Thymus (tissue), 11 donors: ENCODE data around the gene TAB2. TPM values are rescaled to one million over a fixed set of nuclear protein-coding genes. Genes with fewer than 3 reads are reported as not detected.
"Not testable (repeated sequence)": the region's sequence is repeated elsewhere in the genome, so short reads cannot be mapped to it uniquely, and the experiment has no call there.

Source experiments
- DNase-seq, 9 donors: peaks; one replicate each; pipeline ENCODE4 v3.0.0-alpha.2; 2013; ENCODE audit warnings: low spot score in 9 of 9, low read depth in 6 of 9, missing footprints in 1 of 9
- H3K27ac ChIP-seq, 2 donors: one replicate each; pipeline ENCODE4 v1.5.1; 2013; ENCODE audit warnings: control low read depth in 1 of 2, low read depth in 1 of 2, low read length in 1 of 2, mild to moderate bottlenecking in 1 of 2, moderate library complexity in 1 of 2
- H3K27me3 ChIP-seq, 2 donors: one replicate each; pipeline ENCODE4 v1.5.1; 2013; ENCODE audit warnings: low read length in 1 of 2; ENCODE audit not compliant: control insufficient read depth in 2 of 2, insufficient read depth in 1 of 2
- H3K36me3 ChIP-seq, 2 donors: one replicate each; pipeline ENCODE4 v1.5.1; 2013; ENCODE audit warnings: low read length in 1 of 2, mild to moderate bottlenecking in 1 of 2, moderate library complexity in 1 of 2; ENCODE audit not compliant: control insufficient read depth in 2 of 2, insufficient read depth in 2 of 2
- H3K4me1 ChIP-seq, 2 donors: one replicate each; pipeline ENCODE4 v1.5.1; 2013; ENCODE audit warnings: low read length in 2 of 2; ENCODE audit not compliant: control insufficient read depth in 2 of 2, insufficient read depth in 2 of 2
- H3K4me3 ChIP-seq, 2 donors: one replicate each; pipeline ENCODE4 v1.5.1; 2013; ENCODE audit warnings: low read length in 2 of 2, control low read depth in 1 of 2, mild to moderate bottlenecking in 1 of 2
- H3K9me3 ChIP-seq, 2 donors: one replicate each; pipeline ENCODE4 v1.5.1; 2013; ENCODE audit warnings: low read length in 1 of 2, mild to moderate bottlenecking in 1 of 2; ENCODE audit not compliant: control insufficient read depth in 2 of 2, insufficient read depth in 1 of 2
- WGBS: extraction: QIAGEN DNeasy Blood & Tissue Kit; methylation state at CpG from one replicate; pipeline ENCODE4 v1.1.7; 2013; 5-methylcytosine and 5-hydroxymethylcytosine counted together
- polyA plus RNA-seq: library from polyadenylated mRNA; stranded (reverse); fragments of 200-250 nt; gene quantifications from one replicate; pipeline ENCODE4 v1.2.3, GENCODE V29; 2013
- total RNA-seq: library from RNA; stranded (reverse); fragments of 120-200 nt; gene quantifications from one replicate; pipeline ENCODE4 v1.2.4, GENCODE V29; 2013
- donor health status: healthy.

The TAB2 gene
- total and polyA plus RNA-seq, 2 donors: 30.8 to 34.3 TPM

- no peaks in the 10 kb centered on the region for H3K36me3 ChIP-seq
- H3K9me3 ChIP-seq: peaks cover 0 to 2% of the 10 kb centered on the region in 2 donors
- DNase-seq: no peak
- no peak overlapping the region for H3K4me3 ChIP-seq
- 96% methylated on average over 8 of the region's 8 CpGs for WGBS
- H3K27ac ChIP-seq: no peak overlapping the region
- H3K4me1 ChIP-seq: peaks cover 0 to 8% of the 10 kb centered on the region in 2 donors
- H3K27me3 ChIP-seq: no peaks in the 10 kb centered on the region
Measured at GRCh38 chr6:149443411-149444181, 126.1 kb downstream of the TAB2 start.

DNA sequence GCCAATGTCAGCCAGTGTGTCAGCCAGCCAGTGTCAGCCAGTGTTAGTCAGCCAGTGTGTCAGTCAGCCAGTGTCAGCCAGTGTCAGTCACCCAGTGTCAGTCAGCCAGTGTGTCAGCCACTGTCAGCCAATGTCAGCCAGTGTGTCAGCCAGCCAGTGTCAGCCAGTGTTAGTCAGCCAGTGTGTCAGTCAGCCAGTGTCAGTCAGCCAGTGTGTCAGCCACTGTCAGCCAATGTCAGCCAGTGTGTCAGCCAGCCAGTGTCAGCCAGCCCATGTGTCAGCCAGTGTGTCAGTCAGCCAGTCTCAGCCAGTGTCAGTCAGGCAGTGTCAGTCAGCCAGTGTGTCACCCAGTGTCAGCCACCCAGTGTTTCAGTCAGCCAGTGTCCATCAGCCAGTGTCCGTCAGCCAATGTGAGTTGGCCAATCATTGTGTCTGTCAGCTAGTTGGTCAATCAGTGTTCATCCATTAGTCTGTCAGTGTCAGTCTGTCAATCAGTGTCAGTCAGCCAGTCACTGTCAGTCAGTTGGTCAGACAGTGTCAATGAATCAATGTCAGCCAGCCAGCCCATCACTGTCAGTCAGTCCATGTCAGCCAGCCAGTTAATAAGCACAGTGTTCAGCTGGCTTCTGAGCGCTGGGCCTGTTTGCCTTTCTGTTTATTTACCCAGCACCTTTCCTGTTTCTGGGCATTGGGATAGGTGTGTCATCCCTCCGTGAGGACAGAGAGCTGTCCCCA lies 127.0 kb downstream of the TAB2 start:
- WGBS: 99% methylated on average over 3 of the region's 3 CpGs
- DNase-seq, H3K4me1 ChIP-seq, H3K36me3 ChIP-seq, H3K9me3 ChIP-seq, H3K4me3 ChIP-seq, H3K27me3 ChIP-seq, H3K27ac ChIP-seq: not testable (repeated sequence)

GRCh38 chr6:149445095-149445466 lies 127.6 kb downstream of the TAB2 start:
- peaks cover 0 to 8% of the 10 kb centered on the region in 2 donors for H3K4me1 ChIP-seq
- no peak for DNase-seq
- 93% methylated on average over 6 of the region's 6 CpGs for WGBS
- H3K4me3 ChIP-seq: no peak overlapping the region
- no peak overlapping the region for H3K27ac ChIP-seq
- peaks cover 0 to 2% of the 10 kb centered on the region in 2 donors for H3K9me3 ChIP-seq
- H3K27me3 ChIP-seq: peaks cover 0 to 2% of the 10 kb centered on the region in 2 donors
- H3K36me3 ChIP-seq: no peaks in the 10 kb centered on the region

GRCh38 chr6:149445573-149445972 lies 128.1 kb downstream of the TAB2 start:
- no peak for DNase-seq
- H3K27ac ChIP-seq: no peak overlapping the region
- 95% methylated on average over 7 of the region's 7 CpGs for WGBS
- H3K4me3 ChIP-seq: no peak overlapping the region
- peaks cover 0 to 7% of the 10 kb centered on the region in 2 donors for H3K27me3 ChIP-seq
- no peaks in the 10 kb centered on the region for H3K36me3 ChIP-seq
- H3K4me1 ChIP-seq: peaks cover 3 to 13% of the 10 kb centered on the region in 2 donors
- H3K9me3 ChIP-seq: peaks cover 0 to 2% of the 10 kb centered on the region in 2 donors

GRCh38 chr6:149446791-149447376 lies 129.4 kb downstream of the TAB2 start:
- Histone ChIP-seq H3K4me1 (peaks cover 8 to 10% of the 10 kb centered on the region in 2 donors), H3K9me3 (no peaks in the 10 kb centered on the region), H3K36me3 (no peaks in the 10 kb centered on the region), H3K27me3 (peaks cover 7 to 18% of the 10 kb centered on the region in 2 donors), H3K4me3 (no peak overlapping the region), H3K27ac (no peak overlapping the region)
- DNase-seq: no peak
- 97% methylated on average over 5 of the region's 5 CpGs for WGBS

DNA sequence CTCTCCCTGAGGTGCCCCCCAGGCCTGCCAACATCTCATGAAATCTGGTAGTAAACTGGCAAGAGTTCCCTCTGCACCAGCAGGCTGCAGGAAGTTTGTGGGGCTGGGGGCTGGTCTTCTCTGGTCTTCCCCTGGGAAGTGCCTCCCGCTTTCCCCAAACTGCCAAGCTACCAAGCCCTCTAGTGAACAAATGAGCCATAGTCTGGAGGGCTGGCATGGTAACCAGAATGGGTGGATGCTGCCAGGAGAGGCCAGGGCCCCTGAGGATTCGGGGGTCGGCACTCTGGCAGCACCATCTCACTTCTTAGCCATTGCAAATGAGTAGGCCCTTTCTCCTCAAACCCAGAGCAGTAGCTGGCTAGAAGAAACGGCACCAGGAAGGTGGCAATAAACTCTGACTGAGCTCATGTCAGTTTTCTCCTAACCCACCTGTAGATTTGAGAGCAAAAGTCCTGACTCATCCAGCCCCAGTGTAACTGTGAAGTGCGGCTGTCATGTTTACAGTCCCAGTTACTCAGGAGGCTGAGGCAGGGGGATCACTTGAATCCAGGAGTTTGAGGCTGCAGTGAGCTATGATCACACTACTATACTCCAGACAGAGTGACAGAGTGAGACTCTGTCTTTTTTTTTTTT lies 131.4 kb downstream of the TAB2 start:
- DNase-seq: no peak
- no peaks in the 10 kb centered on the region for H3K9me3 ChIP-seq
- WGBS: 96% methylated on average over 5 of the region's 5 CpGs
- H3K4me1 ChIP-seq: peaks cover 8 to 14% of the 10 kb centered on the region in 2 donors
- H3K4me3 ChIP-seq: no peak overlapping the region
- H3K36me3 ChIP-seq: no peaks in the 10 kb centered on the region
- no peak overlapping the region for H3K27ac ChIP-seq
- peaks cover 7 to 24% of the 10 kb centered on the region in 2 donors for H3K27me3 ChIP-seq

DNA sequence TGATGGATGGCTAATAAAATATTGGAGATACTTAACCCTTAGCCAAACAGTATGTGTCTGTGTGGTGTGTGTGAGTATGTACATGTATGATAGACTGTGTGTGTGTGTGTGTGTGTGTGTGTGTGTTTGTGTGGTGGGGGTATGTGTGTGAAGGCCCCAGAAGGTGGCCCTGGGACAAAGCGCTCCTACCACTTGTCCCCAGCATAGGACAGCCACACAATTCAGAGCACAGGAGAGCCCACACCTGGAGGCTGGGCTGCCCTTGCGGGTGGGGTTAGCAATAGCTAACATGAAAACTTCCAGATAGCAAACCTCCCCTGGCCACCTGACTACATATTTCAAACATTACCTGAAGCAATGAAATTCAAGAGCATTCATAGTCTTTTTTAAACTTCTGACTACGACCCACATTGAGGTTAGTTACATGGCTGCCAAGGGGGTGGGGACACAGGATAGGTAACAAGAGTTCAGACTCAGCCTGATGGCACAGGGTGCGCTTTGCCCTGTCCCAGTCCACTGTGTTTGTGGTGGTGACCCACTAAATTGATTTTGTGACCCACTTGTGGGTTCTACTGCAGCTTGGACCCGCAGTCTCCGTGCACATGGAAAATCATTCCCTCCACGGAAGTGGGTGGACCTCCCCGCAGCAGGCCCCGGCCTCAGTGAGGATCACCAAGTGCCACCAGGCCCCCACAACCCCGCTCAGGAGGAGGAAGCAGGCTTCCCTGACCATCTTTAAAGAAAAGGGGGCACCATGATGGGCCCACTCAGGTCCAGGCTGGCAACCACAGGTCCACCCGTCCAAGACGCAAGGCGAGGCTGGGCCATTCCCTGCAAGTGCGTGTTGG lies 132.5 kb downstream of the TAB2 start:
- peaks cover 8 to 17% of the 10 kb centered on the region in 2 donors for H3K4me1 ChIP-seq
- peak overlapping the region; percentile 16 to 43 for H3K4me3 ChIP-seq
- peaks cover 7 to 24% of the 10 kb centered on the region in 2 donors for H3K27me3 ChIP-seq
- H3K9me3 ChIP-seq: no peaks in the 10 kb centered on the region
- no peak overlapping the region for H3K27ac ChIP-seq
- 97% methylated on average over 14 of the region's 14 CpGs for WGBS
- no peak for DNase-seq
- H3K36me3 ChIP-seq: no peaks in the 10 kb centered on the region

DNA sequence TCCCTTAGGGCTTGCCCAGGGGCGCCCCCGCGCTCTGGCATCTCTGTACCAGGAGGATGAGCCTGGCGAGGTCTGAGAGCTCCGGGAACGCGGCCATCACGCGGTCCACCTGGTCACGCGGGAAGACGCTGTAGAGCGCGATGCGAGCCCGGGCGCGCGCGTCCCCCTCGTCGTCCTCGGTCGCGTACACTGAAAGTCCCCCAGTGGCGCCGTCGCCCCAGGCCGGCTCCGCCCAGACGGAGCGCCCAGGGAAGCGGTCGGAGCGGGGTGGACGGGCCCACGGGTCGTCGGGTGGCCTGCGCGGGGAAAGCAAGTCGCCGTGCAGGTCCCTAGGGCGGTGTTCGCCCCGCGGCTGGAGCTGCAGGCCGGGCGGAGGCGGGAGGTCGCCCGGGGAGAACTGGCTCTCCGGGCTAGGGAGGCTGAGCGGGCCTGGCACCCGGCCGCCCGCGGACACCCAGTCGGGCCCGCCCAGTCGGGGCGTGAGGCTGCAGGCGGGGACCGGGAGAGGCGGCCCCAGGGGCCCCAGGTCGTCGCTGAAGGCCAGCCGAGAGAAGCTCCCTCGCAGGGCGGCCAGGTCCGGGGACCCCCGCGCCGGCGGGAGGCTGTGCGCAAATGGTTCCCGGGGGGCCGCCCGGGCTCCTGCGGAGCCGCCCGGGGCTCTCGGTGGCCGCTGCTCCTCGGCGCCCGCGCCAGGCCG lies 133.3 kb downstream of the TAB2 start:
- no peaks in the 10 kb centered on the region for H3K9me3 ChIP-seq
- H3K36me3 ChIP-seq: no peaks in the 10 kb centered on the region
- H3K27me3 ChIP-seq: peaks cover 7 to 24% of the 10 kb centered on the region in 2 donors
- H3K4me3 ChIP-seq: peak overlapping the region; percentile 16 to 43
- DNase-seq: peak in 1 of 9 donors; percentile 30
- no peak overlapping the region for H3K27ac ChIP-seq
- peaks cover 8 to 17% of the 10 kb centered on the region in 2 donors for H3K4me1 ChIP-seq
- 11% methylated on average over 89 of the region's 89 CpGs for WGBS
